Measurements from ENCODE around the gene RAB19. TPM values are rescaled to one million over a fixed set of nuclear protein-coding genes. Genes with fewer than 3 reads are reported as not detected.
"Not testable (repeated sequence)": the region's sequence is repeated elsewhere in the genome, so short reads cannot be mapped to it uniquely, and the experiment has no call there.

The RAB19 gene
- total RNA-seq, 1 donor = 3.2 TPM

GRCh38 chr7:140451716-140452115 lies 47.9 kb downstream of the RAB19 start:
- no peak for DNase-seq (ENCODE audit: low read depth in 2 of 3, low spot score in 2 of 3)

- no peak for DNase-seq (ENCODE audit: low read depth in 2 of 3, low spot score in 2 of 3)
Observed at GRCh38 chr7:140453273-140453672, 49.4 kb downstream of the RAB19 start.

- not testable (repeated sequence) for DNase-seq (ENCODE audit: low read depth in 2 of 3, low spot score in 2 of 3)
Observed at GRCh38 chr7:140453785-140454656, 50.2 kb downstream of the RAB19 start.

- no peak for DNase-seq (ENCODE audit: low read depth in 2 of 3, low spot score in 2 of 3)
Observed at GRCh38 chr7:140454657-140455015, 50.8 kb downstream of the RAB19 start.

GRCh38 chr7:140455743-140456142 lies 51.9 kb downstream of the RAB19 start:
- DNase-seq (ENCODE audit: low read depth in 2 of 3, low spot score in 2 of 3) = no peak

- DNase-seq (ENCODE audit: low read depth in 2 of 3, low spot score in 2 of 3) = no peak
Observed at GRCh38 chr7:140456551-140457051, 52.7 kb downstream of the RAB19 start.

GRCh38 chr7:140458201-140458600 lies 54.3 kb downstream of the RAB19 start:
- no peak for DNase-seq (ENCODE audit: low read depth in 2 of 3, low spot score in 2 of 3)

GRCh38 chr7:140458916-140459315 lies 55.1 kb downstream of the RAB19 start:
- DNase-seq (ENCODE audit: low read depth in 2 of 3, low spot score in 2 of 3) = no peak

GRCh38 chr7:140463111-140463510 lies 59.3 kb downstream of the RAB19 start:
- DNase-seq (ENCODE audit: low read depth in 2 of 3, low spot score in 2 of 3) = no peak

- peak; percentile 26 to 77 (median 47) for DNase-seq (ENCODE audit: low read depth in 2 of 3, low spot score in 2 of 3)
Observed at GRCh38 chr7:140475747-140476333, 72.0 kb downstream of the RAB19 start.

GRCh38 chr7:140476698-140477261 lies 72.9 kb downstream of the RAB19 start:
- DNase-seq (ENCODE audit: low read depth in 2 of 3, low spot score in 2 of 3) = no peak

Small RNA genes lying within 50 kb of the gene (small RNA-seq; reads per million reads assigned to genes)
- gene RNA5SP247 (not detected), gene RNA5SP248 (28.5 reads per million, percentile 95 among the genes with 10 or more reads in this experiment)

Other genes starting within 250 kb of the RAB19 start
- gene KDM7A, start 227.1 kb upstream of the RAB19 start, total RNA-seq = 3.2 TPM
- gene SLC37A3, start 5.5 kb upstream of the RAB19 start, total RNA-seq = 26.1 TPM
- gene MKRN1, start 75.4 kb downstream of the RAB19 start, total RNA-seq = 66.2 TPM
- not detected for gene DENND2A, start 236.8 kb downstream of the RAB19 start, total RNA-seq

Measured in hematopoietic multipotent progenitor cell (in vitro differentiated cells).